HG02943 (cell line): ENCODE data around the gene ARSG.
"Not testable (repeated sequence)": the region's sequence is repeated elsewhere in the genome, so short reads cannot be mapped to it uniquely, and the experiment has no call there.

Experiments used
- ATAC-seq: cut with Tn5 transposase; IDR thresholded peaks from one replicate; pipeline ENCODE4 v1.9.1; 2021; ENCODE audit warnings: mild to moderate bottlenecking, low read depth, moderate library complexity; ENCODE audit not compliant: unreplicated experiment

ARSG gene

GRCh38 chr17:68325961-68326360, 34.7 kb downstream of the ARSG start:
- ATAC-seq = no peak

- no peak for ATAC-seq
Measured at GRCh38 chr17:68326681-68327080, 35.4 kb downstream of the ARSG start.

GRCh38 chr17:68327823-68328557, 36.7 kb downstream of the ARSG start:
- no peak for ATAC-seq

GRCh38 chr17:68328676-68329075, 37.4 kb downstream of the ARSG start:
- ATAC-seq = no peak

- ATAC-seq = no peak
Measured at GRCh38 chr17:68329331-68329730, 38.0 kb downstream of the ARSG start.

- ATAC-seq = not testable (repeated sequence)
Measured at GRCh38 chr17:68331932-68332331, 40.6 kb downstream of the ARSG start.

- no peak for ATAC-seq
Measured at GRCh38 chr17:68334393-68334792, 43.1 kb downstream of the ARSG start.

- ATAC-seq = no peak
Measured at GRCh38 chr17:68341482-68341881, 50.2 kb downstream of the ARSG start.

- ATAC-seq = no peak
Measured at GRCh38 chr17:68343976-68344375, 52.7 kb downstream of the ARSG start.

GRCh38 chr17:68344701-68345136, 53.4 kb downstream of the ARSG start:
- no peak for ATAC-seq

- ATAC-seq = peak; percentile 79
Measured at GRCh38 chr17:68346448-68346847, 55.2 kb downstream of the ARSG start.

- ATAC-seq = no peak
Measured at GRCh38 chr17:68347380-68347779, 56.1 kb downstream of the ARSG start.

GRCh38 chr17:68349157-68349556, 57.9 kb downstream of the ARSG start:
- no peak for ATAC-seq

- no peak for ATAC-seq
Measured at GRCh38 chr17:68351395-68351794, 60.1 kb downstream of the ARSG start.

- no peak for ATAC-seq
Measured at GRCh38 chr17:68352041-68352440, 60.7 kb downstream of the ARSG start.

GRCh38 chr17:68352671-68353070, 61.4 kb downstream of the ARSG start:
- not testable (repeated sequence) for ATAC-seq

- no peak for ATAC-seq
Measured at GRCh38 chr17:68353111-68353521, 61.8 kb downstream of the ARSG start.

- not testable (repeated sequence) for ATAC-seq
Measured at GRCh38 chr17:68354311-68354710, 63.0 kb downstream of the ARSG start.

- ATAC-seq = not testable (repeated sequence)
Measured at GRCh38 chr17:68355108-68355507, 63.8 kb downstream of the ARSG start.

GRCh38 chr17:68356520-68356919, 65.2 kb downstream of the ARSG start:
- ATAC-seq = peak; percentile 63

GRCh38 chr17:68356949-68357455, 65.7 kb downstream of the ARSG start:
- ATAC-seq = no peak

- no peak for ATAC-seq
Measured at GRCh38 chr17:68357886-68358285, 66.6 kb downstream of the ARSG start.
